Stomach (tissue), 9 donors: Measurements from ENCODE around the gene CRIM1. TPM values are rescaled to one million over a fixed set of nuclear protein-coding genes. Genes with fewer than 3 reads are reported as not detected.

Source experiments
- DNase-seq, 2 donors: peaks; one replicate each; pipeline versions ENCODE4 v3.0.0 to v3.0.0-alpha.2; 2013 to 2019
- H3K27ac ChIP-seq, 5 donors: fragments of 200-600 bp in 4 of 5; sonication (generic) in 4 of 5; one replicate each; pipeline ENCODE4 v1.5.1; 2013 to 2019; ENCODE audit warnings: mild to moderate bottlenecking in 1 of 5, moderate library complexity in 1 of 5
- H3K27me3 ChIP-seq, 3 donors: fragments of 200-600 bp; sonication (generic); one replicate each; pipeline ENCODE4 v1.5.1; 2017 to 2019; ENCODE audit warnings: mixed run types in 1 of 3
- H3K36me3 ChIP-seq, 4 donors: fragments of 200-600 bp; sonication (generic); 1 replicate in 3 of 4; 2 replicates in 1 of 4; pipeline ENCODE4 v1.5.1; 2016 to 2019
- H3K4me1 ChIP-seq, 4 donors: fragments of 200-600 bp; sonication (generic); one replicate each; pipeline ENCODE4 v1.5.1; 2016 to 2019
- H3K4me3 ChIP-seq, 4 donors: fragments of 200-600 bp; sonication (generic) in 3 of 4; one replicate each; pipeline ENCODE4 v1.5.1; 2016 to 2019; ENCODE audit warnings: mild to moderate bottlenecking in 1 of 4
- H3K9me3 ChIP-seq, 4 donors: fragments of 200-600 bp; sonication (generic); one replicate each; pipeline ENCODE4 v1.5.1; 2016 to 2019
- CTCF ChIP-seq, 7 experiments: fragments of 450-650 bp in 4 of 7; fragments of 200-600 bp in 3 of 7; sonication (generic) in 3 of 7; IDR thresholded peaks; one replicate each; pipeline ENCODE4 v1.5.1; 2016 to 2019; ENCODE audit warnings: antibody characterized with exemption in 7 of 7, control low read depth in 2 of 7, mild to moderate bottlenecking in 1 of 7
- EP300 ChIP-seq: sonication (generic); formaldehyde crosslinking; IDR thresholded peaks from one replicate; pipeline ENCODE4 v1.6.1; 2017; ENCODE audit warnings: antibody characterized with exemption
- POLR2A ChIP-seq, 4 donors: fragments of 450-650 bp; IDR thresholded peaks; one replicate each; pipeline ENCODE4 v1.6.1; 2016; ENCODE audit warnings: antibody characterized with exemption in 4 of 4, control low read depth in 2 of 4, mild to moderate bottlenecking in 1 of 4, moderate library complexity in 1 of 4
- POLR2AphosphoS5 ChIP-seq, 3 donors: sonication (generic); formaldehyde crosslinking; IDR thresholded peaks; one replicate each; pipeline ENCODE4 v1.6.1; 2016; ENCODE audit warnings: antibody characterized with exemption in 3 of 3
- WGBS, 5 donors: extraction: QIAGEN DNeasy Blood & Tissue Kit in 3 of 5; methylation state at CpG; one replicate each; pipeline versions ENCODE4 v1.1.5 to v1.1.7; 2013 to 2018; 5-methylcytosine and 5-hydroxymethylcytosine counted together
- intact Hi-C: fragments of 100-400 bp; cut with DNase I; formaldehyde crosslinking; loops from one replicate; pipeline ENCODE4 v1.15.1; 2023; ENCODE audit warnings: low total_unique reads
- polyA plus RNA-seq, 3 donors: library from polyadenylated mRNA; stranded (reverse); fragments of 200-250 nt; gene quantifications; one replicate each; pipeline ENCODE4 v1.2.3, GENCODE V29; 2013
- total RNA-seq, 5 donors: library from RNA; depleted of rRNA; stranded (reverse); fragments of >200 nt; gene quantifications; one replicate each; pipeline versions ENCODE4 v1.1.0 to v1.2.3, GENCODE V29; 2014 to 2016
- donor health status: healthy with polysubstance abuse.
- donor health status: Bipolar disorder and iron deficiency.
- donor health status: healthy.

Gene CRIM1
- total and polyA plus RNA-seq, 8 donors, result 3.1 to 158 (median 50.7) TPM

- Histone ChIP-seq H3K4me3 (no peak overlapping the region), H3K27ac (peak overlapping the region in 1 of 5 donors; percentile 58), H3K27me3 (no peaks in the 10 kb centered on the region), H3K9me3 (no peaks in the 10 kb centered on the region), H3K4me1 (peaks cover 0 to 7% (median 2%) of the 10 kb centered on the region in 4 donors), H3K36me3 (no peaks in the 10 kb centered on the region)
- DNase-seq, result no peak
- intact Hi-C loops, result no loop called here
- TF ChIP-seq EP300, result no peak
- TF ChIP-seq CTCF (IDR thresholded peaks at IDR 0.05), result no peak
- TF ChIP-seq POLR2A (IDR thresholded peaks at IDR 0.05), result no peak
- no peak for TF ChIP-seq POLR2AphosphoS5 (IDR thresholded peaks at IDR 0.05)
These were observed 137.7 kb downstream of the CRIM1 start for GRCh38 chr2:36493306-36493705.

GRCh38 chr2:36497570-36498163 lies 142.1 kb downstream of the CRIM1 start:
- H3K36me3 ChIP-seq, result peaks cover 0 to 25% (median 17%) of the 10 kb centered on the region in 4 donors
- H3K27me3 ChIP-seq, result no peaks in the 10 kb centered on the region
- intact Hi-C loops, result no loop called here
- H3K9me3 ChIP-seq, result no peaks in the 10 kb centered on the region
- no peak overlapping the region for H3K27ac ChIP-seq
- no peak overlapping the region for H3K4me3 ChIP-seq
- WGBS, 5 donors, result 69 to 79% (median 75%) methylated on average over 3 of the region's 3 CpGs
- DNase-seq, result no peak
- TF ChIP-seq POLR2A (IDR thresholded peaks at IDR 0.05), result no peak
- no peak for TF ChIP-seq EP300
- no peak for TF ChIP-seq POLR2AphosphoS5 (IDR thresholded peaks at IDR 0.05)
- TF ChIP-seq CTCF (IDR thresholded peaks at IDR 0.05), result no peak
- H3K4me1 ChIP-seq, result peaks cover 0 to 5% (median 2%) of the 10 kb centered on the region in 4 donors

GRCh38 chr2:36499128-36499820 lies 143.7 kb downstream of the CRIM1 start:
- 91 to 95% (median 93%) methylated on average over 6 of the region's 6 CpGs for WGBS, 5 donors
- H3K4me3 ChIP-seq, result no peak overlapping the region
- no peak overlapping the region for H3K27ac ChIP-seq
- intact Hi-C loops, result no loop called here
- no peaks in the 10 kb centered on the region for H3K27me3 ChIP-seq
- H3K4me1 ChIP-seq, result peaks cover 0 to 5% (median 0%) of the 10 kb centered on the region in 4 donors
- TF ChIP-seq CTCF (IDR thresholded peaks at IDR 0.05) (no peak), POLR2A (IDR thresholded peaks at IDR 0.05) (no peak)
- H3K9me3 ChIP-seq, result no peaks in the 10 kb centered on the region
- no peak for DNase-seq
- peaks cover 0 to 28% (median 25%) of the 10 kb centered on the region in 4 donors for H3K36me3 ChIP-seq

GRCh38 chr2:36500072-36500471 lies 144.5 kb downstream of the CRIM1 start:
- Histone ChIP-seq H3K36me3 (peaks cover 0 to 29% (median 27%) of the 10 kb centered on the region in 4 donors), H3K4me1 (peaks cover 0 to 5% (median 0%) of the 10 kb centered on the region in 4 donors), H3K27ac (no peak overlapping the region), H3K4me3 (no peak overlapping the region), H3K27me3 (no peaks in the 10 kb centered on the region), H3K9me3 (no peaks in the 10 kb centered on the region)
- intact Hi-C loops, result no loop called here
- 93 to 97% (median 95%) methylated on average over 7 of the region's 7 CpGs for WGBS, 5 donors
- no peak for DNase-seq
- no peak for TF ChIP-seq EP300
- TF ChIP-seq POLR2A (IDR thresholded peaks at IDR 0.05), result no peak
- no peak for TF ChIP-seq POLR2AphosphoS5 (IDR thresholded peaks at IDR 0.05)
- TF ChIP-seq CTCF (IDR thresholded peaks at IDR 0.05), result no peak
